ENCODE results near the gene NLK. TPM values are rescaled to one million over a fixed set of nuclear protein-coding genes. Genes with fewer than 3 reads are reported as not detected.
"Not testable (repeated sequence)": the region's sequence is repeated elsewhere in the genome, so short reads cannot be mapped to it uniquely, and the experiment has no call there.

NLK gene
- total and polyA plus RNA-seq, 4 experiments from 2014 or later: 1.2 to 14.0 (median 7.8) TPM

DNA sequence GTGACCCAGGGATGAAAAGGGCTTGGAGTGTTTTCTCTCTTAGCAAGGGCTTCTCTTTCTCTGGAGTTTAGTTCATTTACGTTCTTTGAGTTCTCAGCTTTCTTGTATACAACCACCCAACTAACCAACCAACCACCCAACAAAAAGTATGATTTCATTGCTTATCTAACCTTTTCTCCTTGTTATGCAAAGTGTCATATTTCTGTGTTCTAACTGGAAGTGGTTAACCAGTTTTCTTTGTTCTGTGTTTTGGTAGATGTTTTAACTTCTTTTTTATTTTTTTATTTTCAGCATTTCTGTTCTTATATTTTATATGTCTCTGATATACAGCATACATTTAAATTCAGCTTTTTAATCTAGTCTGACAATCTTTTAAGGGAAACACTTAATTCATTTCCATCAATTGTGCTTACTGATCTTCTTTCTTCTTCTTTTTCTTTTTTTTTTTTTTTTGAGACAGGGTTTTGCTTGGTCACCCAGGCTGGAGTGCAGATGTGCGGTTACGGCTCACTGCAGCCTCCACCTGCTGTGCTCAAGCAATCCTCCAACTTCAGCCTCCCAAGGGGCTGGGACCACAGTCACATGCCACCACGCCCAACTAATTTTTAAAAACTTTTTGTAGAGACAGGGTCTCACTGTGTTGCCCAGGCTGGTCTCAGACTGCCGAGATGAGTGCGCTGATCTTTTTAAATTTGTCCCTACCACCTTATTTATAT lies 29.6 kb downstream of the NLK start:
- intact Hi-C loops (cut with micrococcal nuclease): no loop called here
- Histone ChIP-seq H3K4me3 (ENCODE audit: low read length in 2 of 2) (no peak overlapping the region), H3K9me3 (ENCODE audit: control insufficient read depth in 1 of 2, low read length in 2 of 2) (no peaks in the 10 kb centered on the region), H3K27me3 (ENCODE audit: insufficient read depth, low read length) (no peaks in the 10 kb centered on the region), H3K4me1 (ENCODE audit: insufficient read depth, low read length) (peaks cover 39% of the 10 kb centered on the region), H3K36me3 (ENCODE audit: insufficient read depth, low read length) (no peaks in the 10 kb centered on the region), H3K27ac (ENCODE audit: low read depth, low read length) (no peak overlapping the region)
- Mint-ChIP-seq H3K4me3 (peak overlapping the region; percentile 0 to 65 (median 53)), H3K9me3 (peaks cover 0 to 8% (median 2%) of the 10 kb centered on the region in 8 donors), H3K27me3 (no peaks in the 10 kb centered on the region), H3K27ac (peak overlapping the region; percentile 39 to 89 (median 76)), H3K4me1 (peaks cover 31 to 49% (median 43%) of the 10 kb centered on the region in 4 donors), H3K36me3 (peaks cover 8 to 20% of the 10 kb centered on the region in 2 donors)
- peak in 4 of 5 donors; percentile 42 to 66 (median 51) for DNase-seq
- ChIA-PET CTCF (ENCODE audit: partially characterized antibody) (no interaction called here), POLR2A (ENCODE audit: partially characterized antibody) (interaction anchor here (1.5 kb wide), 1 partner anchor 24 kb away, joined by 5 read pairs; no protein-coding TSS in a partner anchor)

DNA sequence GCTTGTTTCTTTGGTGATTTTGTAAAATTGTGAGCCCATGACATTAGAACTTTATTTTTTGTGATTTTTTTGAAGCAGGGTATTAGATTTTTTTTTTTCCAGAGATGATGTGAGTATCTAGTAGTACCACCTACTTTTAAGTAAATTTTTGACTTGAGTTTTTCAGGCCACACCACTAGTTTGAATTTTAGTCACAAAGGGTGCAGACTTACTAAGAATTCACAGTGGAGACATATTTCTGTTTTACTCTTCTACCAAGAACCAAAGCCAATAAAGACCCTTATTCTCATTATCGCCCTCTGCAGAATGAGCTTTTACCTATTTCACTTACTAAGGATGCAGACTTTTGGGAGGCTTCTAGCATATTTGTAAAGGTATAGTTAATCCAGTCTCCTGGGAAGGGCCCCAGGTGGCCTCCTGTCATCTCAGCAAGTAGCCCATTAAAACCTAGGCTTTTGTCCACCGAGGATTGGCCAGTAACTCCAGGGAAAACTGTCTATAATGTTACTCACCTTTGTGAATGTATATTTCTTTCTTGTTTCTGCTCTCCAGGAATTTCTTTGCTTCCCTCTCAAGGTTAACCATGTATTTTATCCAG lies 30.6 kb downstream of the NLK start:
- H3K27me3 ChIP-seq (ENCODE audit: insufficient read depth, low read length): no peaks in the 10 kb centered on the region
- H3K36me3 ChIP-seq (ENCODE audit: insufficient read depth, low read length): no peaks in the 10 kb centered on the region
- H3K4me1 Mint-ChIP-seq: peaks cover 31 to 49% (median 42%) of the 10 kb centered on the region in 4 donors
- H3K27me3 Mint-ChIP-seq: no peaks in the 10 kb centered on the region
- H3K36me3 Mint-ChIP-seq: peaks cover 8 to 20% of the 10 kb centered on the region in 2 donors
- intact Hi-C loops (cut with micrococcal nuclease): no loop called here
- no peaks in the 10 kb centered on the region for H3K9me3 ChIP-seq (ENCODE audit: control insufficient read depth in 1 of 2, low read length in 2 of 2)
- no peak overlapping the region for H3K4me3 Mint-ChIP-seq
- no peak overlapping the region for H3K27ac ChIP-seq (ENCODE audit: low read depth, low read length)
- ChIA-PET CTCF (ENCODE audit: partially characterized antibody) (no interaction called here), POLR2A (ENCODE audit: partially characterized antibody) (no interaction called here)
- no peak overlapping the region for H3K4me3 ChIP-seq (ENCODE audit: low read length in 2 of 2)
- no peak for DNase-seq
- H3K9me3 Mint-ChIP-seq: peaks cover 0 to 8% (median 2%) of the 10 kb centered on the region in 8 donors
- peaks cover 39% of the 10 kb centered on the region for H3K4me1 ChIP-seq (ENCODE audit: insufficient read depth, low read length)
- peak overlapping the region in 3 of 7 donors; percentile 37 to 64 (median 44) for H3K27ac Mint-ChIP-seq

DNA sequence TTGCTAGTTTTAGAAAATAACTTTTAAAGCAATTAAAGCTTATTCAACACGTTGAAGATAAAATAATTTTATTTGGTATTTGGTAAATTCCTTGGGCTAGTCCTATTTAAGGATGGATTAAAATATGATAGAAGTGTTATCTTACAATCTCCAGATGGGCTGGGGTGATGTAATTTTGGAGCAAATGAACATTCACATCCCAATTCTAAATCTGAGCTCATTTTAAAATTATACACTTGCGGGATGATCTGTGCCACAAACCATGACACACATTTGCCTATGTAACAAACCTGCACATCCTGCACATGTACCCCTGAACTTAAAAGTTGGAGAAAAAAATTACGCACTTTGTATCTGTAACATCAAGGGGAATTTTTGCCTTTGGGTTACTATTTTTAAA lies 31.5 kb downstream of the NLK start:
- CTCF ChIA-PET (ENCODE audit: partially characterized antibody): no interaction called here
- peaks cover 37 to 56% (median 49%) of the 10 kb centered on the region in 4 donors for H3K4me1 Mint-ChIP-seq

DNA sequence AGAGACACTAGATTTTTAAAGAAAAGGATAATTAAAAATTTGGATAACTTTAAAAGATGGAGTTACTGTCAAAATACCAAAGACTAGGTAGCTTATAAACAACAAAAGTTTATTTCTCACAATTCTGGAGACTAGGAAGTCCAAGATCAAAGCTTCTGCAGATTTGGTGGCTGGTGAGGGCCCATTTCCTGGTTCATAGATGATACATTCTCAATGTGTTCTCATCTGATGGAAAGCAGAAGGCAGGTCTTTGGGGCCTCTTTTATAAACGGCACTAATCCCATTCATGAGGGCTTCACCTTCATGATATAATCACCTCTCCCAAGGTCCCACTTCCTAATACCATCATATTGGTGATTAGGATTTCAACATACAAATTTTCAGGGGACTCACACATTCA lies 33.7 kb downstream of the NLK start:
- H3K4me1 Mint-ChIP-seq: peaks cover 35 to 61% (median 48%) of the 10 kb centered on the region in 4 donors
- Histone ChIP-seq H3K36me3 (ENCODE audit: insufficient read depth, low read length) (no peaks in the 10 kb centered on the region), H3K27ac (ENCODE audit: low read depth, low read length) (no peak overlapping the region), H3K27me3 (ENCODE audit: insufficient read depth, low read length) (no peaks in the 10 kb centered on the region), H3K4me1 (ENCODE audit: insufficient read depth, low read length) (peaks cover 39% of the 10 kb centered on the region), H3K9me3 (ENCODE audit: control insufficient read depth in 1 of 2, low read length in 2 of 2) (no peaks in the 10 kb centered on the region), H3K4me3 (ENCODE audit: low read length in 2 of 2) (no peak overlapping the region)
- H3K9me3 Mint-ChIP-seq: peaks cover 0 to 8% (median 3%) of the 10 kb centered on the region in 8 donors
- DNase-seq: peak in 3 of 5 donors; percentile 2 to 10 (median 5)
- POLR2A ChIA-PET (ENCODE audit: partially characterized antibody): interaction anchor here (1.8 kb wide), 1 partner anchor 35 kb away, joined by 6 read pairs; no protein-coding TSS in a partner anchor
- CTCF ChIA-PET (ENCODE audit: partially characterized antibody): interaction anchor here (0.9 to 1.5 kb wide), 2 partner anchors 15 to 340 kb away, joined by 3 read pairs; no protein-coding TSS in a partner anchor
- H3K36me3 Mint-ChIP-seq: peaks cover 12 to 24% of the 10 kb centered on the region in 2 donors
- peak overlapping the region in 2 of 8 donors; percentile 16 to 41 for H3K4me3 Mint-ChIP-seq
- intact Hi-C loops (cut with micrococcal nuclease): no loop called here
- H3K27ac Mint-ChIP-seq: peak overlapping the region in 2 of 7 donors; percentile 6 to 13
- H3K27me3 Mint-ChIP-seq: no peaks in the 10 kb centered on the region

More for the DNA sequence above, 31.5 kb downstream of the NLK start:
- Histone ChIP-seq H3K27me3 (ENCODE audit: insufficient read depth, low read length) (no peaks in the 10 kb centered on the region), H3K9me3 (ENCODE audit: control insufficient read depth in 1 of 2, low read length in 2 of 2) (no peaks in the 10 kb centered on the region), H3K27ac (ENCODE audit: low read depth, low read length) (no peak overlapping the region), H3K36me3 (ENCODE audit: insufficient read depth, low read length) (no peaks in the 10 kb centered on the region), H3K4me3 (ENCODE audit: low read length in 2 of 2) (no peak overlapping the region), H3K4me1 (ENCODE audit: insufficient read depth, low read length) (peaks cover 42% of the 10 kb centered on the region)
- Mint-ChIP-seq H3K27ac (no peak overlapping the region), H3K4me3 (no peak overlapping the region), H3K9me3 (peaks cover 0 to 8% (median 3%) of the 10 kb centered on the region in 8 donors), H3K36me3 (peaks cover 9 to 20% of the 10 kb centered on the region in 2 donors), H3K27me3 (no peaks in the 10 kb centered on the region)
- DNase-seq: no peak
- POLR2A ChIA-PET (ENCODE audit: partially characterized antibody): no interaction called here
- intact Hi-C loops (cut with micrococcal nuclease): no loop called here

DNA sequence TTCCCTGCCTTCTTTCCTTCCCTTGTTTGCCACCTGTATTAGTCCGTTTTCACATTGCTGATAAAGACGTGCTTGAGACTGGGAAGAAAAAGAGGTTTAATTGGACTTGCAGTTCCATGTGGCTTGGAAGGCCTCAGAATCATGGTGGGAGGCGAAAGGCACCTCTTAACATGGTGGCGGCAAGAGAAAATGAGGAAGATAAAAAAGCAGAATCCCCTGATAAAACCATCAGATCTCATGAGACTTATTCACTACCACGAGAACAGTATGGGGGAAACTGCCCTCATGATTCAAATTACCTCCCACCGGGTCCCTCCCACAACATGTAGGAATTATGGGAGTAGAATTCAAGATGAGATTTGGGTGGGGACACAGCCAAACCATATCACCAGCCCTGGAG lies 34.7 kb downstream of the NLK start:
- H3K4me3 ChIP-seq (ENCODE audit: low read length in 2 of 2); H3K4me3 Mint-ChIP-seq; intact Hi-C loops (cut with micrococcal nuclease); H3K9me3 ChIP-seq (ENCODE audit: control insufficient read depth in 1 of 2, low read length in 2 of 2); H3K27ac Mint-ChIP-seq; H3K27ac ChIP-seq (ENCODE audit: low read depth, low read length); H3K27me3 Mint-ChIP-seq; DNase-seq; H3K36me3 ChIP-seq (ENCODE audit: insufficient read depth, low read length); CTCF ChIA-PET (ENCODE audit: partially characterized antibody); POLR2A ChIA-PET (ENCODE audit: partially characterized antibody); H3K27me3 ChIP-seq (ENCODE audit: insufficient read depth, low read length); H3K9me3 Mint-ChIP-seq: not testable (repeated sequence)
- Mint-ChIP-seq H3K36me3 (peaks cover 6 to 17% of the 10 kb centered on the region in 2 donors), H3K4me1 (peaks cover 28 to 55% (median 39%) of the 10 kb centered on the region in 4 donors)
- peaks cover 29% of the 10 kb centered on the region for H3K4me1 ChIP-seq (ENCODE audit: insufficient read depth, low read length)

DNA sequence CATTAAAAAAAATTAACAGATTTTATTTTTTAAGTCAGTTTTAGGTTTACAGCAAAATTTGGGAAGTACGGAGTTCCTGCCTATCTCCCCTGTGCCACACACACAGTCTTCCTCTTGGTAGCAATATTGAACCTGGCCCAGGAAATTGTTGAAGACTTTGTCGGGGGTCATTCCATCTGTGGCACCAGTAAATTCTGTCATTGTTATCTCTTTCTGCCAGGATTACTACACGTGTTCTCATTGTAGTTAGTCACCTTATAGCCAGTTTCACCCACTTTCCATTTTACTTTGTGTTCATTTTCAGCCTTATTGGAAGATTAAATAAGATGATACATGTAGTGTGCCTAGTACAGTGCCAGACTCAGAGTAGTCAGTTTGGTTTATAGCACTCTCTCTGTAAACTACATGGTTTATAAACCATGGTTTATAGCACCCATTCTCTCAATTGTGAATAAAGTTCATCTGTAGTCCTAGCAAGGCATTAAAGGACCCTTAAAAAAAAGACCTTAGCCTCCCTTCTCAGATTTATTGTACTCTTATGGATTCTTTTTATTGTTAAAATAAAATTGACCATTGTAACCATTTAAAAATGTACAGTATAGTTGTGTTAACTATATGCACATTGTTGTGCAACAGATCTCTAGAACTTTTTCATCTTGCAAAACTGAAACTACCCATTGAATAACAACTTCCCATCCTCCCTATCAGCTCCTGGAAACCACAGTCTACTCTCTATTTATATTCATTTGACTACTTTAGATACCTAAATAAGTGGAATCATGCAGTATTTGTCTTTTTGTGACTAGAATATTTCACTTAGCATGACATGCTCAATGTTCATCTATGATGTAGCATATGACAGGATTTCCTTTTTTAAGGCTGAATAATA lies 36.1 kb downstream of the NLK start:
- no peak overlapping the region for H3K4me3 Mint-ChIP-seq
- POLR2A ChIA-PET (ENCODE audit: partially characterized antibody): no interaction called here
- peaks cover 6 to 21% of the 10 kb centered on the region in 2 donors for H3K36me3 Mint-ChIP-seq

More for the DNA sequence above, 36.1 kb downstream of the NLK start:
- no peaks in the 10 kb centered on the region for H3K27me3 Mint-ChIP-seq
- H3K27ac Mint-ChIP-seq: no peak overlapping the region
- no peak overlapping the region for H3K4me3 ChIP-seq (ENCODE audit: low read length in 2 of 2)
- no peaks in the 10 kb centered on the region for H3K27me3 ChIP-seq (ENCODE audit: insufficient read depth, low read length)
- H3K27ac ChIP-seq (ENCODE audit: low read depth, low read length): no peak overlapping the region
- intact Hi-C loops (cut with micrococcal nuclease): no loop called here
- peaks cover 0 to 1% (median 0%) of the 10 kb centered on the region in 8 donors for H3K9me3 Mint-ChIP-seq
- no peak for DNase-seq
- H3K4me1 ChIP-seq (ENCODE audit: insufficient read depth, low read length): peaks cover 16% of the 10 kb centered on the region
- H3K9me3 ChIP-seq (ENCODE audit: control insufficient read depth in 1 of 2, low read length in 2 of 2): no peaks in the 10 kb centered on the region
- CTCF ChIA-PET (ENCODE audit: partially characterized antibody): no interaction called here
- H3K4me1 Mint-ChIP-seq: peaks cover 26 to 56% (median 33%) of the 10 kb centered on the region in 4 donors
- no peaks in the 10 kb centered on the region for H3K36me3 ChIP-seq (ENCODE audit: insufficient read depth, low read length)

All from CD4-positive, alpha-beta memory T cell (primary cell).